GM12872 (cell line): ENCODE results near the gene PFKL.

ENCODE experiments used
- TF ChIP-seq, protein P1 (sequence below): IDR thresholded peaks from 3 replicates; pipeline ENCODE4 v1.5.1; 2011; ENCODE audit warnings: low read depth, mild to moderate bottlenecking, low read length, moderate library complexity; ENCODE audit not compliant: insufficient read depth

PFKL gene

GRCh38 chr21:44314128-44314527, 14.3 kb downstream of the PFKL start:
- TF ChIP-seq, protein P1, sequence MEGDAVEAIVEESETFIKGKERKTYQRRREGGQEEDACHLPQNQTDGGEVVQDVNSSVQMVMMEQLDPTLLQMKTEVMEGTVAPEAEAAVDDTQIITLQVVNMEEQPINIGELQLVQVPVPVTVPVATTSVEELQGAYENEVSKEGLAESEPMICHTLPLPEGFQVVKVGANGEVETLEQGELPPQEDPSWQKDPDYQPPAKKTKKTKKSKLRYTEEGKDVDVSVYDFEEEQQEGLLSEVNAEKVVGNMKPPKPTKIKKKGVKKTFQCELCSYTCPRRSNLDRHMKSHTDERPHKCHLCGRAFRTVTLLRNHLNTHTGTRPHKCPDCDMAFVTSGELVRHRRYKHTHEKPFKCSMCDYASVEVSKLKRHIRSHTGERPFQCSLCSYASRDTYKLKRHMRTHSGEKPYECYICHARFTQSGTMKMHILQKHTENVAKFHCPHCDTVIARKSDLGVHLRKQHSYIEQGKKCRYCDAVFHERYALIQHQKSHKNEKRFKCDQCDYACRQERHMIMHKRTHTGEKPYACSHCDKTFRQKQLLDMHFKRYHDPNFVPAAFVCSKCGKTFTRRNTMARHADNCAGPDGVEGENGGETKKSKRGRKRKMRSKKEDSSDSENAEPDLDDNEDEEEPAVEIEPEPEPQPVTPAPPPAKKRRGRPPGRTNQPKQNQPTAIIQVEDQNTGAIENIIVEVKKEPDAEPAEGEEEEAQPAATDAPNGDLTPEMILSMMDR = no peak

GRCh38 chr21:44314561-44314960, 14.7 kb downstream of the PFKL start:
- TF ChIP-seq, protein P1 = no peak

DNA sequence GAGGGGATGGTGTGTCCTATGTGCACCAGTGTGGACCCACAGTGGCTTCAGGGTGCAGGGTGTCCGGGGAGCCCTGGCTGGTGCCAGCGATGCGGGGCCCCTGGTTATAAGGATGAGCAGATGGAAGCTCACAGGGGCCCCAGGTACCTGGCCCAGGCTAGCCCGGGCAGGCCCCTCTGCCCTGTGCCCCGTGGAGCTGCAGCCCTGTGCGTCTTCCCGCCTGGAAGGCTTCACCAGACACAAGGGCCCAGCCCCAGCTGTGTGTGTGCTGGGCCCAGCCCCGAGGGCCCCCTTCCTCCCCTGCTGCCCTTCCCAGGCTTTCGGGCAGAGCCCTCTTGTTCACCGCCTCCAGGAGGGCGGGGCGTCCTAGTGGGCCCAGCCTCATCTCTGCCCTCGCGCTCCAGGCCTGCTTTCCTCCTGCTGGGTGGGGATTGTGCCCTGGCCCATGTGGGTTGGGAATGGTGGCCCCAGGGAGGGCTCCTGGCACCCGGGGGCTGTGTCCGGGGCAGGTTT, 15.9 kb downstream of the PFKL start:
- TF ChIP-seq, protein P1 = no peak

GRCh38 chr21:44316277-44316900, 16.5 kb downstream of the PFKL start:
- TF ChIP-seq, protein P1 = no peak

- TF ChIP-seq, protein P1 = no peak
Measured at GRCh38 chr21:44317241-44317782, 17.5 kb downstream of the PFKL start.

GRCh38 chr21:44317871-44318270, 18.0 kb downstream of the PFKL start:
- TF ChIP-seq, protein P1 = no peak

GRCh38 chr21:44318489-44319285, 18.8 kb downstream of the PFKL start:
- TF ChIP-seq, protein P1 = no peak
